ENCODE measurements around the gene RPS2. TPM values are rescaled to one million over a fixed set of nuclear protein-coding genes. Genes with fewer than 3 reads are reported as not detected.

RPS2 gene
- total RNA-seq, 2 donors from 2014 or later, result 5,556 to 5,984 TPM

DNA sequence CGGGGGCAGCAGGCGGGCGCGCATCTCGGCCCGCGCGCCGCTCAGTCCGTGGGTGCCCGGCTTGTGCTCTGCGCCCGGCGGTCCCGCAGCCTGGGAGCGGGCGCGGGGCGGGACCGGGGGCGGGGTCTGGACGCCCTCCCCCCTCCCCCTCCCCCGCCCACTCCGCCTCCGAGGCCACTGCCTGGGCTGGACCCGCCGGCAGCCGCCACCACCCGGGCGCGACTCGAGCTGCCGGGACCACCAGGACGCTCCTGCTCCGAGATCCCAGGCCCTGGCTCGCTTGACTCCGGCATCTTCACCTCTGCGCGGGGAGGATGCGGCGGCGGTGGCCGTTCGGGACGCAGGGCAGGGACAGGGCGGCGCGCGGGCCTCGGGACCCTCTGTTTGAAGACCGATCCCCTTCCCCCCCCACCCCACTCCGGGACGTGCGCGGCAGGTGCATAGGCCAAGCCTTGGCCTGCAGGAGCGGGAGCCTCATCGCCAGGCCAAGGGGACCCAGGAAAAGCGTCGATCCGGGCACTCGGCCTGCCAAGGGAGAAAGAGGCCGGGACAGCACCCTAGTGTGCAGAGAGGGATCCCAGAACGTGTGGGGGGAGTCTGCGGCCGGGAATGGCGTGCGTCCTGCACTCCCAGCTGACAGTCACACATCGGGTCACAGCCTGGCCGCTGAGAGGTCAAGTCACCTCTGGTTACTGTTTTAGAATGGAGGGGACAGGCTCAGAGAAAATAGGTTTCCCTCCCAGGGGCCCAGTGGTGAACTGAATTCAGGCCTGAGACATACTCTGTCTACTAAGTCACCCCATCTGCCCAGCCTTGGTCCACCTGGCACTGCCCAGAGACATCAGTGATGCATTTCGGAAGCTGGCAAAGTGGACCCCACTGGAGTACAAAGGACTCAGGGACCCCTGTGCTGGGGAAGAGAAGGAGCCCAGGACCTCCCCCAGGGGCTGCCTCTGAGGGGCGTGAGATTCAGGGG lies 46.0 kb downstream of the RPS2 start, which contains the start of gene HS3ST6:
TSS of gene HS3ST6 (minus strand) at position 65 of the 976 bp plus-strand sequence. CDS start 92 bp downstream, outside the sequence.
- ATAC-seq (replicated peaks in 1 of 2) (no peak), DNase-seq (no peak)
- H3K27ac Mint-ChIP-seq, result no peak within 1 kb of the TSS
- H3K4me1 Mint-ChIP-seq (ENCODE audit: low read depth), result peaks cover 6% of the 10 kb centered on the region
- no peak within 1 kb of the TSS for H3K4me3 Mint-ChIP-seq
- no peaks in the 10 kb centered on the region for H3K9me3 Mint-ChIP-seq
- H3K27me3 Mint-ChIP-seq (ENCODE audit: low read depth), result peaks cover 59% of the 10 kb centered on the region
- H3K36me3 Mint-ChIP-seq (ENCODE audit: insufficient read depth in 2 of 2), result peaks cover 0 to 1% of the 10 kb centered on the region in 2 donors

DNA sequence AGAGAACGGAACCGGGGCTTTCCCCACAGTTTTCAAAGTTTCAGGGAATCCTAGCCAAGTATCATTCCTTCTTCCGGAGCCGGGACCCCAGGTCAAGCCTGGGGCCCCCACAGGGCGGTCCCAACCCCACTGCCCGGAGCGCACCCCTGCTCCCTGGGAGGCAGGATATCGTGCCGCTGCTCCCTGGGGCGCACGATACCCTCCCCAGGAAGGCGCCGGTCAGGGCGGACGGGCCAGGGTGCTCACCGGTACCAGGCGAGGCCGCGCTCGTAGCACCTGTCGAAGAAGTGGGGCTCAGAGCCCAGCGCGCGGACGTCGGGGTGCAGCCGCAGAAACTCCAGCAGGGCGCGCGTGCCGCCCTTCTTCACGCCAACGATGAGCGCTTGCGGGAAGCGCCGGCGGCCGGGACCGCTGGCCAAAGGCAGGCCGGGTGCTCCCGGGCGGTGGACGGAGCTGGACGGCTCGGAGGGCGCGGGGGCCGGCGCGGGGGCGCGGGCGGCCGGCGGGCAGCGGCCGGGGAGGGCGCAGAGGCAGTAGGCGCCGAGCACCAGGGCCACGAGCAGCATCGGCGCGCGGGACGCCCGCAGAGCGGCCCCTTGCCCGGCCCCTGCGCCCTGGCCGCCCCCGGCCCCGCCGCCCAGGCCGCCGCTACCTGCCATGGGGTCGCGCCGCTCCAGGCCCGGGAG lies 46.8 kb downstream of the RPS2 start:
- no peak overlapping the region for H3K27ac Mint-ChIP-seq
- no peak for DNase-seq
- ATAC-seq (replicated peaks in 1 of 2), result no peak
- H3K27me3 Mint-ChIP-seq (ENCODE audit: low read depth), result peaks cover 52% of the 10 kb centered on the region
- H3K9me3 Mint-ChIP-seq, result no peaks in the 10 kb centered on the region
- H3K36me3 Mint-ChIP-seq (ENCODE audit: insufficient read depth in 2 of 2), result peaks cover 0 to 1% of the 10 kb centered on the region in 2 donors
- H3K4me3 Mint-ChIP-seq, result no peak overlapping the region
- H3K4me1 Mint-ChIP-seq (ENCODE audit: low read depth), result peaks cover 6% of the 10 kb centered on the region

DNA sequence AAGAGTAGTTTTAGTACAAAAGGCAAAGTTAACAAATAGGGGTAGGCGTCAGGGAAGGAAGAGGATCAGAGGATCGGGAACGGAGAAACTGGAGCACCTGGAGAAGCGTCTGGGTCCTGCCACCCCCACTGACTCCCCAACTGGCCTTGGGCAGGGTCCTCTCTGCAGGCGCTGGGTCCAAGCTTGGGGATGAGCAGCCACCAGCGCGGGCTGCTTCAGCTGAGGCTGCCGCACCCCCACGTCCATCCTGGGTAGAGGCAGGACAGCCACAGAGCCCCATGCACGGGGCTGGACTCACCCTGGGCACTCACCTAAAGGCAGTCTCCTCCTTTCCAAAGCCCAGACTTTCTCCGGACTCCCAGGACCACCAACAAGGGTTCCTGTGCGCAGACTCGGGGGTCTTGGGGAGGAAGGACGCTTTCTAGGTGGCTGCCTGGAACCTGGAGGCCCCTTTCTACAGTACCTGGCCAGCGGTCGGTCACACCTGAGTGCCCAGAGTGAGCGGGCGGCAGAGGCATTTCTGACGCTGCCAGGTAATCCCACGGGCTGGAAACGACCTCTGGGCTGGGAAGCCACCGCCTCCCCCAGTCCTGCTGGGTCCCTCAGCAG lies 47.5 kb downstream of the RPS2 start:
- Mint-ChIP-seq H3K27ac (no peak overlapping the region), H3K27me3 (ENCODE audit: low read depth) (peaks cover 46% of the 10 kb centered on the region), H3K36me3 (ENCODE audit: insufficient read depth in 2 of 2) (no peaks in the 10 kb centered on the region), H3K4me1 (ENCODE audit: low read depth) (peaks cover 6% of the 10 kb centered on the region), H3K9me3 (no peaks in the 10 kb centered on the region), H3K4me3 (no peak overlapping the region)
- DNase-seq (no peak), ATAC-seq (replicated peaks in 1 of 2) (no peak)

DNA sequence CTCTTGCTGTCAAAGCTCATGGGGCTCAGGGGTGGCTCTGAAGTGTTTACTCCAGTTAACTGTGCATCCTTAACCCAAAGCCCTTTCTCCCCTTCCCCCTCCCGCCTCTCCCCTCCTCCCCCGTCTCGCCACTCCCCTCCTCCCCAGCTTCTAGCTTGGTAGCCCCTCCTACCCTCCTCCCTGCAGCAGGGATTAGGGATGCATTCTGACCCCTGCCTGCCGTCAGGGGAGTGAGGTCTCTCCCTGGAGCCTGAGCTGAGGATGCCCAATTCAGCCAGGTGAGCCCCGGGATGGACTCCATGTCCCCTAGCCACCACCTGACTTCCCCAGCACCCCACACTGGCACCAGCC lies 48.0 kb downstream of the RPS2 start:
- H3K27ac Mint-ChIP-seq, result no peak overlapping the region
- H3K27me3 Mint-ChIP-seq (ENCODE audit: low read depth), result peaks cover 43% of the 10 kb centered on the region
- H3K4me1 Mint-ChIP-seq (ENCODE audit: low read depth), result peaks cover 6% of the 10 kb centered on the region
- ATAC-seq (replicated peaks in 1 of 2), result no peak
- no peaks in the 10 kb centered on the region for H3K9me3 Mint-ChIP-seq
- H3K4me3 Mint-ChIP-seq, result no peak overlapping the region
- no peak for DNase-seq
- no peaks in the 10 kb centered on the region for H3K36me3 Mint-ChIP-seq (ENCODE audit: insufficient read depth in 2 of 2)

DNA sequence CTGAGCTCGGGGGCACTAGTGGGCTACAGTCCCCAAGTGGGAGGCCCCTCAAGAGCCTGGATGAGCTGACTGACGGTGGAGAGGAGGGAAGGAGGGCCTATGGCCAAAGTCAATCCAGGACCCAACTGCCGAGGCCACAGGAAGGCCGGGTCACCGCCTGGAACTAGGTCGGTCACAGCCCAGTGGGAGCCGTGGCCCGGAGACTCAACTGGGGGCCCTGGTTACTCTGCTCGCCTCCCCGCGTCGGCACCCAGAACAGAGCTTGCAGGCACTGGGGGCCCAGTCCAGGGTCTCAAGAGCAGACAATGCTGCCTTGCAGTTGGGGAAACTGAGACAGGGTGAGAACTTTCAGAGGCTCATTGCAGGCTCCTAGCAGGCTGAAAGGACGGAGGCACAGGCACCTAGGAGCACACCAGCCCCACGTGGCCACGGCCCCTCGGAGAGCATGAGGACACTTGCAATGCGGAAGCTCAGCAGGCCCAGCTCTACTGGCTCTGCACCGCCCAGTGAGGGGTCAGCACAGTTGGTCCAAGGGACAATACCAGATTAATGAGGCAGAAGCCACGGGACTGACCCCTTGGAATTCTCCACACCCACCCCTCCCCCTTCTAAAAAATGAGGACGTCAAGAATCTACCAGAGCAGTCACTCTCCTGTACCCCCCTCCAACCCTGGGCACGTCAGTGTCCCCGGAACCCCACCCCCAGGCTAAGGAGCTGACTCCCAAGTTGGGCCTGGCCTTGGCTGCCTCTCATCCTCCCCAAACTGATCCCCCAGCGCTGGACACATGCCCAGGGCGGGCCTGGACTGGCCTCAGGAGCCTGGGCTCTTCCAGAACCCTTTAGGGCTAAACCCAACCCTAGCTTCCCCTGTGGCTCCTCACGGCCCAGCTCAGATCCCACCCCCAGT lies 48.6 kb downstream of the RPS2 start:
- ATAC-seq (replicated peaks in 1 of 2) (no peak), DNase-seq (no peak)
- Mint-ChIP-seq H3K9me3 (no peaks in the 10 kb centered on the region), H3K27me3 (ENCODE audit: low read depth) (peaks cover 37% of the 10 kb centered on the region), H3K4me1 (ENCODE audit: low read depth) (peaks cover 6% of the 10 kb centered on the region), H3K27ac (no peak overlapping the region), H3K36me3 (ENCODE audit: insufficient read depth in 2 of 2) (no peaks in the 10 kb centered on the region), H3K4me3 (no peak overlapping the region)

DNA sequence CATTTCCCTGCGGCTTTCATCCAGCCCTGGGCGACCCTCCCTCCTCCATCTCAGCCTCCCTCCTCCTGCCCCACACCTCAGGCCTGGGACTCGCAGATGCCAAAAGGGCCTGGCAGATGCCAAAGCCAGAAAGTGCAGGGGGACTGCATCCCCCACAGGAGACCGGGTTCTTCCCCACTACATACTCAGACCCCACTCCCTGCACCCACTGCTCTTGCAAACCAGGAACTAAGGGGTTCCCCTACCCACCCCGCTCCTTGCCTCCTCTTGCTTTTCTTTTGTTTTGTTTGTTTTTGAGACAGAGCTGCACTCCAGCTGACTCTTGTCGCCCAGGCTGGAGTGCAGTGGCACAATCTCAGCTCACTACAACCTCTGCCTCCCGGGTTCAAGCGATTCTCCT lies 49.6 kb downstream of the RPS2 start:
- no peak overlapping the region for H3K27ac Mint-ChIP-seq
- peaks cover 27% of the 10 kb centered on the region for H3K27me3 Mint-ChIP-seq (ENCODE audit: low read depth)
- no peak for DNase-seq
- H3K9me3 Mint-ChIP-seq, result no peaks in the 10 kb centered on the region
- no peaks in the 10 kb centered on the region for H3K36me3 Mint-ChIP-seq (ENCODE audit: insufficient read depth in 2 of 2)
- no peak for ATAC-seq (replicated peaks in 1 of 2)
- no peaks in the 10 kb centered on the region for H3K4me1 Mint-ChIP-seq (ENCODE audit: low read depth)
- H3K4me3 Mint-ChIP-seq, result no peak overlapping the region

DNA sequence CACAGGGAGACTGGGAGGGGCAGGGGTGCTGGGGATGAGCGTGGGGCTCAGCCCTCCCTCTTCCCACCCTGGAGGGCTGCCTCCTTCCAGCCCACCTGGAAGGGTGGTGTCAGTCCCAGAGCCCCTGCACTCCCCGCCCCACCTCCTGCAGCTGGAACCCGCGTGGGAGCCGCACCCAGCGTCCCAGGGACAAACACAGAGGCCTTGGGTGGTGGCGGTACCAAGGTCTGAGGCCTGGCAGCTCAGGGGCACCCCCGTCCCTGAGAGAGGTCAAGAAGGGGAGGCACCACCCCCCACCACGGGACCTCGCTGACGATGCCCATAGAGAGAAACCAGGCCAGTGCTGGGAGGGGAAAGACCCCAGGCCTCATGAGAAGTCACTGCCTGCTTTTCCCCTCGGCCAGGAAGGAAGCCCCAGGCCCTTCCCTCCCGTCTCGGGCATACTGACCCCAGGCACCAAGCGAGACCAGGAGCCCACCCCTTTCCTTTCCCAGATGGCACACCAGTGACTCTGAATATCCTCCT lies 50.5 kb downstream of the RPS2 start:
- no peak for ATAC-seq (replicated peaks in 1 of 2)

DNA sequence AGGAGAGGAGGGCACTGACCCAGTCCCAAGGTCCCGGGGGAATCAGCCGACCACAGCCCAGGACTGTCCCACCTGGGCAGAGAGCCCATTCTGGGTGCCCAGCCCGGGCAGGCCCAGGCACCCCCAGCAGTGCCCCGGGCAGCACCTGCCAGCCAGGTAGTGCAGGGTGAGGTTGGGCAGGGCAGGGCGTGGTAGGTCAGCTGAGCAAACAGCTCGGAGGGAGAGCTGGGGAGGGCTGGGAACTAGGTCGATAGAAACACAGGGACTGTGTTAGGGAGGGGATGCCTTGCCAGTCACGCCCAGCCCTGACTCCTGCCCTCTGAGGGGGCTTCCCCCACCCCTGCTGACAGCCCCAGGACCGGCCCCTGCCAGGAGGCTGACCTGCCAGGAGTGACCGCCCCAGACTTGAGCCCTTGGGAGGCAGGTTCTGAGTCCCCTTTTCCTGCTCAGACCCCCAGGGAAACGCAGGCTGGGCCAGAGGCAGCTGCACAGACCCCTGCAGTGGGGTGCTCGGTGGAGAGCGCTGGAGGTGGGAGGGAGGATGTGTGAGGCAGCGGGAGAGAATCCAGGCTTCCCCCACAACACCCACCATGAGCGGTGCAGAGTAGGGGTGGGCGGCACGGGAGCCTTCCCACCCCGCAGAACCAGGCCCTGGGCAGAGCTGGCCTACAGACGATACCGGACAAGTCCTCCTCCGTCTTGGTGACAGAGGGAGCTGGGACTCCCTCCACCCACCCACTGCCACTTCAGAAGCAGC lies 51.1 kb downstream of the RPS2 start:
- Mint-ChIP-seq H3K27ac (no peak overlapping the region), H3K4me1 (ENCODE audit: low read depth) (no peaks in the 10 kb centered on the region), H3K27me3 (ENCODE audit: low read depth) (peaks cover 33% of the 10 kb centered on the region), H3K36me3 (ENCODE audit: insufficient read depth in 2 of 2) (no peaks in the 10 kb centered on the region), H3K9me3 (no peaks in the 10 kb centered on the region), H3K4me3 (no peak overlapping the region)
- DNase-seq (no peak), ATAC-seq (replicated peaks in 1 of 2) (no peak)

More for the DNA sequence above, 50.5 kb downstream of the RPS2 start:
- peaks cover 27% of the 10 kb centered on the region for H3K27me3 Mint-ChIP-seq (ENCODE audit: low read depth)
- no peaks in the 10 kb centered on the region for H3K4me1 Mint-ChIP-seq (ENCODE audit: low read depth)
- no peak overlapping the region for H3K4me3 Mint-ChIP-seq
- no peak for DNase-seq
- no peaks in the 10 kb centered on the region for H3K36me3 Mint-ChIP-seq (ENCODE audit: insufficient read depth in 2 of 2)
- H3K27ac Mint-ChIP-seq, result no peak overlapping the region
- no peaks in the 10 kb centered on the region for H3K9me3 Mint-ChIP-seq

DNA sequence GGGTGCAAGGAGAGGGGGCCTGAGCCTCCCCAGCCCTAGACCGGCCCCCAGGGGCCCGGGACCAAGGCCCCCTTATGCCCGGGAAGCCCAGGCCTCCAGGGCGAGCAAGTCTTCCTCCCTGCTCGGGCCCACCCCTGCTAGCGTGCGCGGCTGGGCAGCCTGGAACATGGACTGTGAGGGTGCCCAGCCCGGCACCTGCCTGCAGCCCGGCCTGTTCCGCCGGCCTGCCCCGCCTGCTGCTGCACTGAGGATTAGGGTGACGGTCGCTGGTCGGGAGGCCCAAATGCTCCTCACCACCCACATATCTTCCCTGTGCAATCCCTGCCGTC lies 52.4 kb downstream of the RPS2 start:
- H3K9me3 Mint-ChIP-seq, result no peaks in the 10 kb centered on the region
- no peak for DNase-seq
- no peak for ATAC-seq (replicated peaks in 1 of 2)
- H3K4me1 Mint-ChIP-seq (ENCODE audit: low read depth), result no peaks in the 10 kb centered on the region
- H3K27me3 Mint-ChIP-seq (ENCODE audit: low read depth), result peaks cover 33% of the 10 kb centered on the region
- H3K4me3 Mint-ChIP-seq, result no peak overlapping the region
- no peak overlapping the region for H3K27ac Mint-ChIP-seq
- H3K36me3 Mint-ChIP-seq (ENCODE audit: insufficient read depth in 2 of 2), result no peaks in the 10 kb centered on the region

All from activated T-cell treated with anti-CD3 and anti-CD28 coated beads, Interleukin-2, amount 50 U/mL, for 72 hours (primary cell).